Ishikawa (cell line): Measurements from ENCODE around the gene DHRS7.

Experiments
- CEBPB ChIP-seq: IDR thresholded peaks from 2 replicates; pipeline ENCODE4 v1.6.1; 2012
- CREB1 ChIP-seq: IDR thresholded peaks from 2 replicates; pipeline ENCODE4 v1.6.1; 2012; ENCODE audit warnings: low read depth
- EGR1 ChIP-seq: IDR thresholded peaks from 2 replicates; pipeline ENCODE4 v1.6.1; 2012
- EP300 ChIP-seq: IDR thresholded peaks from 2 replicates; pipeline ENCODE4 v1.6.1; 2012; ENCODE audit warnings: borderline replicate concordance
- FOXM1 ChIP-seq: IDR thresholded peaks from 2 replicates; pipeline ENCODE4 v1.6.1; 2012; ENCODE audit warnings: low read depth, borderline replicate concordance
- MAX ChIP-seq: IDR thresholded peaks from 2 replicates; pipeline ENCODE4 v1.6.1; 2012
- RAD21 ChIP-seq: IDR thresholded peaks from 2 replicates; pipeline ENCODE4 v1.6.1; 2012; ENCODE audit warnings: low read depth
- REST ChIP-seq: IDR thresholded peaks from 2 replicates; pipeline ENCODE4 v1.6.1; 2012; ENCODE audit warnings: low read depth, mild to moderate bottlenecking
- TAF1 ChIP-seq: IDR thresholded peaks from 2 replicates; pipeline ENCODE4 v1.6.1; 2012; ENCODE audit warnings: low read depth, mild to moderate bottlenecking
- TCF12 ChIP-seq: IDR thresholded peaks from 2 replicates; pipeline ENCODE4 v1.6.1; 2012; ENCODE audit warnings: low read depth
- TEAD4 ChIP-seq: IDR thresholded peaks from 2 replicates; pipeline ENCODE4 v1.6.1; 2012
- USF1 ChIP-seq: IDR thresholded peaks from 2 replicates; pipeline ENCODE4 v1.6.1; 2012
- YY1 ChIP-seq: IDR thresholded peaks from 2 replicates; pipeline ENCODE4 v1.6.1; 2012; ENCODE audit warnings: low read depth

- no peak for TF ChIP-seq TAF1
- no peak for TF ChIP-seq EP300
- TF ChIP-seq CEBPB: no peak
- no peak for TF ChIP-seq USF1
- no peak for TF ChIP-seq REST
- TF ChIP-seq YY1: no peak
- no peak for TF ChIP-seq MAX
- no peak for TF ChIP-seq EGR1
- TF ChIP-seq TCF12: no peak
- no peak for TF ChIP-seq FOXM1
- TF ChIP-seq CREB1: no peak
- TF ChIP-seq RAD21: no peak
- no peak for TF ChIP-seq TEAD4
These were observed 34.1 kb upstream of the DHRS7 start for GRCh38 chr14:60199321-60199720.
